Keratinocyte (primary cell): ENCODE results near the gene EEF1G. TPM values are rescaled to one million over a fixed set of nuclear protein-coding genes. Genes with fewer than 3 reads are reported as not detected.

ENCODE experiments used
- DNase-seq: peaks from one replicate; pipeline ENCODE4 v3.0.0-alpha.2; 2011; ENCODE audit warnings: low read depth, missing footprints, low spot score
- FAIRE-seq: peaks from 2 replicates; lab custom pipeline; 2011; peaks lifted over from hg19 to GRCh38; lab: Jason Lieb, UNC
- H2AFZ ChIP-seq: 2 replicates; pipeline ENCODE4 v1.6.0; 2012; ENCODE audit warnings: low read length, control low read depth, inconsistent platforms; ENCODE audit not compliant: control insufficient read depth
- H3K27ac ChIP-seq: 2 replicates; pipeline ENCODE4 v1.5.1; 2011; ENCODE audit warnings: low read length; ENCODE audit not compliant: control insufficient read depth, insufficient read depth
- H3K27me3 ChIP-seq: 3 replicates; pipeline ENCODE4 v1.6.0; 2011; ENCODE audit warnings: low read length; ENCODE audit not compliant: control insufficient read depth, insufficient read depth; ENCODE audit errors: extremely low read depth
- H3K36me3 ChIP-seq, 2 experiments: 2 replicates in 1 of 2; 3 replicates in 1 of 2; pipeline ENCODE4 v1.5.1; 2011; ENCODE audit warnings: low read length in 2 of 2, mild to moderate bottlenecking in 1 of 2; ENCODE audit not compliant: control insufficient read depth in 2 of 2, insufficient read depth in 2 of 2; ENCODE audit errors: extremely low read depth in 1 of 2
- H3K4me1 ChIP-seq: 3 replicates; pipeline ENCODE4 v1.5.1; 2011; ENCODE audit warnings: low read length; ENCODE audit not compliant: control insufficient read depth, insufficient read depth; ENCODE audit errors: extremely low read depth
- H3K4me2 ChIP-seq: 3 replicates; pipeline ENCODE4 v1.6.0; 2011; ENCODE audit warnings: low read depth, low read length; ENCODE audit not compliant: control insufficient read depth, insufficient read depth; ENCODE audit errors: extremely low read depth
- H3K4me3 ChIP-seq, 3 experiments: fragments of 200-600 bp in 1 of 3; sonication (generic) in 1 of 3; 2 replicates in 2 of 3; 3 replicates in 1 of 3; pipeline ENCODE4 v1.5.1; 2011 to 2016; ENCODE audit warnings: low read length in 3 of 3, mild to moderate bottlenecking in 3 of 3, control low read depth in 2 of 3, inconsistent platforms in 1 of 3, low read depth in 1 of 3, mixed read lengths in 1 of 3, mixed run types in 1 of 3, moderate library complexity in 1 of 3; ENCODE audit not compliant: control insufficient read depth in 2 of 3, insufficient read depth in 2 of 3; ENCODE audit errors: extremely low read depth in 1 of 3
- H3K79me2 ChIP-seq: 2 replicates; pipeline ENCODE4 v1.6.0; 2012; ENCODE audit warnings: low read length; ENCODE audit not compliant: control insufficient read depth, insufficient read depth
- H3K9ac ChIP-seq: 3 replicates; pipeline ENCODE4 v1.6.0; 2011; ENCODE audit warnings: low read length; ENCODE audit not compliant: control insufficient read depth, insufficient read depth; ENCODE audit errors: extremely low read depth
- H3K9me1 ChIP-seq: 3 replicates; pipeline ENCODE4 v1.6.0; 2011; ENCODE audit warnings: low read length; ENCODE audit not compliant: control insufficient read depth, insufficient read depth; ENCODE audit errors: extremely low read depth
- H3K9me3 ChIP-seq: 2 replicates; pipeline ENCODE4 v1.5.1; 2012; ENCODE audit warnings: low read depth, low read length; ENCODE audit not compliant: control insufficient read depth
- H4K20me1 ChIP-seq: 3 replicates; pipeline ENCODE4 v1.6.0; 2011; ENCODE audit warnings: low read length; ENCODE audit not compliant: control insufficient read depth, insufficient read depth; ENCODE audit errors: extremely low read depth
- CTCF ChIP-seq, 3 experiments: IDR thresholded peaks in 1 of 3; conservative IDR thresholded peaks in 1 of 3; optimal IDR thresholded peaks in 1 of 3; 2 replicates in 2 of 3; 3 replicates in 1 of 3; pipeline versions ENCODE3 to v1.5.1; 2011; ENCODE audit warnings: low read length in 3 of 3, mild to moderate bottlenecking in 3 of 3, moderate library complexity in 2 of 3, control low read depth in 1 of 3, inconsistent platforms in 1 of 3; ENCODE audit not compliant: insufficient read depth in 2 of 3; ENCODE audit errors: extremely low read depth in 1 of 3
- EZH2 ChIP-seq: IDR thresholded peaks from one replicate; pipeline ENCODE4 v1.6.1; 2012; ENCODE audit warnings: inconsistent platforms, mild to moderate bottlenecking, low read length, moderate library complexity
- dilution Hi-C: fragments of 300-500 bp; cut with MboI; formaldehyde crosslinking; loops from one replicate; pipeline ENCODE4 v1.7.0; 2020; ENCODE audit warnings: low sequenced_read_pairs; ENCODE audit not compliant: extremely low pct_ligation_motif_present
- polyA plus RNA-seq, 5 experiments: library from polyadenylated mRNA; depleted of rRNA in 3 of 5; stranded (reverse) in 3 of 5; stranded (forward) in 1 of 5; unstranded in 1 of 5; fragments of >200 nt; gene quantifications; 1 replicate in 1 of 5; 2 replicates in 3 of 5; 3 replicates in 1 of 5; pipeline versions ENCODE4 v1.2.1 to v1.2.3, GENCODE V29; 2011 to 2012; ENCODE audit warnings: missing spikeins in 2 of 5, low read depth in 1 of 5, low replicate concordance in 1 of 5

Gene EEF1G
- polyA plus RNA-seq, 1 donor (not counting 4 experiments of a cell fraction or from before 2014, with no cell fraction given), result 1,735 TPM

GRCh38 chr11:62546929-62547625 is 26.6 kb downstream of the EEF1G start:
- FAIRE-seq (no peak), DNase-seq (no peak)
- no peaks in the 10 kb centered on the region for H3K27me3 ChIP-seq
- peak overlapping the region; percentile 82 for H3K9ac ChIP-seq
- H3K27ac ChIP-seq, result peak overlapping the region; percentile 95
- H3K9me3 ChIP-seq, result no peaks in the 10 kb centered on the region
- H3K4me2 ChIP-seq, result peak overlapping the region; percentile 89
- H3K4me1 ChIP-seq, result peaks cover 44% of the 10 kb centered on the region
- no peaks in the 10 kb centered on the region for H3K9me1 ChIP-seq
- peaks cover 6 to 16% of the 10 kb centered on the region in 2 experiments for H3K36me3 ChIP-seq
- peak overlapping the region; percentile 76 to 100 (median 89) for H3K4me3 ChIP-seq
- dilution Hi-C loops, result no loop called here
- TF ChIP-seq CTCF (optimal IDR thresholded peaks at IDR 0.05 in 1 of 3, IDR thresholded peaks at IDR 0.05 in 1 of 3, conservative IDR thresholded peaks at IDR 0.05 in 1 of 3; ENCODE audit: extremely low read depth in 1 of 3, insufficient read depth in 2 of 3, low read length in 3 of 3) (no peak), EZH2 (no peak)
- H3K79me2 ChIP-seq, result peaks cover 45% of the 10 kb centered on the region
- H2AFZ ChIP-seq, result no peak overlapping the region
- peaks cover 11% of the 10 kb centered on the region for H4K20me1 ChIP-seq

GRCh38 chr11:62546244-62546928 is 27.3 kb downstream of the EEF1G start, which contains the start of gene AHNAK:
Gene AHNAK, minus strand, starts transcription at chr11:62546806. Its CDS starts 10,708 bp downstream, at chr11:62536098.
- dilution Hi-C loops, result no loop called here
- H3K4me2 ChIP-seq, result peak within 1 kb of the TSS; percentile 89
- H3K9me3 ChIP-seq, result no peaks in the 10 kb centered on the region
- H4K20me1 ChIP-seq, result peaks cover 18% of the 10 kb centered on the region
- DNase-seq (no peak), FAIRE-seq (no peak)
- H3K9me1 ChIP-seq, result no peaks in the 10 kb centered on the region
- no peak within 1 kb of the TSS for H2AFZ ChIP-seq
- peak within 1 kb of the TSS; percentile 95 for H3K27ac ChIP-seq
- peaks cover 7 to 22% of the 10 kb centered on the region in 2 experiments for H3K36me3 ChIP-seq
- peaks cover 44% of the 10 kb centered on the region for H3K4me1 ChIP-seq
- peaks cover 52% of the 10 kb centered on the region for H3K79me2 ChIP-seq
- TF ChIP-seq EZH2 (no peak), CTCF (optimal IDR thresholded peaks at IDR 0.05 in 1 of 3, IDR thresholded peaks at IDR 0.05 in 1 of 3, conservative IDR thresholded peaks at IDR 0.05 in 1 of 3; ENCODE audit: extremely low read depth in 1 of 3, insufficient read depth in 2 of 3, low read length in 3 of 3) (no peak)
- H3K27me3 ChIP-seq, result no peaks in the 10 kb centered on the region
- peak within 1 kb of the TSS; percentile 93 for H3K9ac ChIP-seq
- peak within 1 kb of the TSS; percentile 86 to 100 (median 89) for H3K4me3 ChIP-seq
